GM21360 (cell line): ENCODE measurements around the gene RORC.

Source experiments
- ATAC-seq: cut with Tn5 transposase; IDR thresholded peaks from one replicate; pipeline ENCODE4 v1.9.1; 2021; ENCODE audit warnings: mild to moderate bottlenecking, moderate library complexity; ENCODE audit not compliant: unreplicated experiment

Gene RORC

GRCh38 chr1:151849126-151849525, 17.5 kb upstream of the RORC start:
- no peak for ATAC-seq

- no peak for ATAC-seq
Measured at GRCh38 chr1:151847867-151848596, 16.4 kb upstream of the RORC start.

DNA sequence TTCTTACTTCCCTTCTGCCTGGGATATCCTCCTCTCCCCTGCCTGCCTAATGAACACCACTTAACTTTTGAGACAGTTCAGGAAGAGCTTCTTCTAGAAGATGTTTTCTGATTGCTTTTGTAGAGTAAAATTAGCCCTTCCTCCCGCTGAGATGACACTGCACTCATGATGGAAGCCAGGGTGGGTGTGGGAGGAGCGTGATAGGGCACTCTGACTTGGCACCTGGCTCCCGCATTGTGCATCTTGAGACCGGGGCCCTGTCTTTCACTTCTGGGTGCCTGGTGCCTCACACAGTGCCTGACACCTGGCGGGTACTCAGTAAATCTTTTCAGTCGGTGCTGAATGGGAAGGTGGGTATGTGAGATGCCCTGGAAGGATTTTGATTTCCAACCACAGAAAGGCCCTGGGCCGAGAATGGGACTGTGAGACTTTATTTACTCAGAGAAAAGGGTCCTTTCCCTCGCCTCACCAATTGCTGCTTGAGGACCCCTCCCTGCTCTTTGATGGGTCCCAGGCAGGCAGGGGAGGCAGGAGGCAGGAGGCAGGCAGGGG, 15.2 kb upstream of the RORC start:
- no peak for ATAC-seq

DNA sequence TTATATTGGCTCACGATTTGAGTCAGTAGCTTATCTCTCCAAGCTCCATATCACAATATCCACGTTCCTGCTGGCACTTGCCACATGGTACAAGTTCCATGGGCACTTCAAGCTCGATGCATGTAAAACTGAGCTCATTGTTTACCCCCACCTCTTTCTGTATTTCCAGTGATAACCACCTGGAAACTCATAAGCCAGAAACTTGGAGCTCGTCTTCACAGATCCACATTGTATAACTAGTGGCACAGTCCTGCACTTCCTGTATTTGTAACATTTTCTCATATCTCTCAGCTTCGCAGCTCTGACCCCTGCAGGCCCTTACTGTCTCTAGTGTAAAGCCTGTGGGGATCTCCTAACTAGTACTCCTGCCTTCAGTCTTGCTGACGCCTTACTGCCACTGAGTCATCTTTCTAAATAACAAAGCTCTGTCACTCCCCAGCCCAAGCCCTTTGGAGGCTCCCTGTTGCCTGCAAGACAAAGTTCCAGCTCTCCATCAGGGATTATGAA, 14.5 kb upstream of the RORC start:
- ATAC-seq, result no peak

GRCh38 chr1:151843398-151843797, 11.8 kb upstream of the RORC start:
- ATAC-seq, result no peak

DNA sequence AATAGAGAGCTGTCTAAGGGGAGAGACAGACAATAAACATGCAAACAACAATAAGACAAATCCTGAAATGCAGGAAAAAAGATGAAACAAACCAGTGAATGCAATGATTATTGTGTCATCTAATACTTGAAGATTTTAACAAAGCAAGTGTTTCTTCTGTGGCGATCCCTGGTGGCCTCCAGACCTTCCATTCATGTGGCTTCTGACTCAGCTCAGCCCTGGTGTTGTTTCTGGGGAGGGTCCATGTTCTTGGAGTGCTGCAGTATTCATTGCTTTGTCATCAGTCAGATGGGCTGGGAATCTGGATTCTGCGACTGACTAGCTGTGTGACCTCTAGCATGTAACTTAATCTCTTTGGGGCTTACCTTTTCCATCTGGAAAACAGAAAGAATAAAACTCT, 9.5 kb upstream of the RORC start:
- no peak for ATAC-seq

GRCh38 chr1:151840421-151840820, 8.8 kb upstream of the RORC start:
- no peak for ATAC-seq

DNA sequence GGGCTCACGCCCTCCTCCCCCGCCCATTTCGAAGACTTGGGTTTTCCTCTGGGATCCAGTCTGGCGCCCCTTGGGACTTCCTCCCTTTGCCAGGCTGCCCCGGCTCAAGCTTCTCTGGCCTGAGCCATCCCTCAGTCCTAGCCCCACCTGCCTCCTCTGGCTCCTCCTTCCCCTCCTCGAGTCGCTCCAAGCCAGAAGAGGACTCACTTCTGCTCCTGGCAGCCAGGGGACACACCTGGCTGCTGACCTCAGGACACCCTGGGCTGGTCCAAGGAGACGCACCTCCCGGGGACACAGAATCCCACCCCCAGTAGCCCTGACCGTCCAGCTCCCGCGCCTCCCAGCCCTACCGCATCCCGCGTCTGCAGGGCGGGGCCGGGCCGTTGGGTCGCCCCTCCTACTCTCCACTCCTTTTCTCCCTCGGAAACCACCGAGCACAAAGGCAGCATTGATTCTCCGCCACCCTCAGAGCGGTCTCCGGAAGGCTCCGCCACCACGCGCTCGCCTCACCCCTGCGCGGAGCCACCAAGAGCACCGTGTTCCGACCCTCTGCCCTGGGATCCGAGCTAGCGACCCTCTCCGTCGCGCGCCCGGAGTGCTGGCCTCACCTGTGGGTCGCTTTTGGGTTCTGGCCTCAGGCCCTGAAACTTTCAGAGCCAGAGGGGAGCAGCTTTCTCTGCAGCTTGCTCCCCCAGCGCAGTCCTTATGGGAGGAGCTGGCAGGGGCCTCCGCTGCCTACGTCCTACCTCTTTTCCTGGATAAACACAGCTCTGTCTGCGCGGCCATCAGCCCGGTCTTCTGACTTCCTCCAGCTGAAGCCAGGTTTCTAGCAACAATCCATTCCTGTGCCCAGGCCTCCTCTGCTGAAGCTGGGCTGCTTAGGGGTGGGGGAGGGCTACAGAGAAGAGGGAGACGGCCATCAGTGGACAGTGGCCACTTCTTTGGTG, 8.1 kb upstream of the RORC start, which contains the start of gene C2CD4D:
Gene C2CD4D (minus strand): TSS at position 364 of the 947 bp plus-strand sequence. CDS start 831 bp downstream, outside the sequence.
- peak; percentile 44 for ATAC-seq

DNA sequence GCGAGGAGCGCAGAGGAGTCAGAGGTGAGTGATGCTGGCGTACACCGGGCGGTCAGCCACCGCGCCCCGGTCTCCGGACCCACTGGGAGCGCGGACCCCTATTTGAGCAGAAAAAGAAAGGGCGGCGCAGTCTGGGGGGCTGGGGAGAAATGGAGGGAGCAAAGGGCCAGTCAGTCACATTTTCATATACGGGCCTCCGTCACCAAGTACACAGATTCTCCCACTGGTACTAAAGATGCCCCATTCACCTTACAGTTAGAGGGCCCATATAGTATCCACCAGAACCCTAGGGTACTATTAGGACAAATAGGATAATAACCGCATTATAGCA, 7.4 kb upstream of the RORC start:
- no peak for ATAC-seq

GRCh38 chr1:151838222-151839081, 6.8 kb upstream of the RORC start:
- ATAC-seq, result no peak

DNA sequence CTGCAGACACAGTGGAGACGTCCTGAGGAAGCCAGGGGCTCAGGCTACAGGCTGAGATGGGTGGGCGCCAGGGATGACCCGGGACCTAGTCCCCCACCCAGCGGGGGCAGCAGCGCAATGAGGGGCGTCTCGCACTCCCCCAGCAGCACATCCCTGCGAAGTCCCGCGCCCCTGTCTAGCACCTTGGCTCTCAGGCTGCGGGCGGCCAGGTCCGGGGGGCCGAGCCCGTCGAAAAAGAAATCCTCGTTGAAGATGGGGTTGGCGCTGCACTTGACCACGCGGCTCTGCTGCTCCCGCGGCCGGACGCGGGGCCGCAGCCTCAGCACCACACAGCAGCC, 6.3 kb upstream of the RORC start:
- no peak for ATAC-seq

DNA sequence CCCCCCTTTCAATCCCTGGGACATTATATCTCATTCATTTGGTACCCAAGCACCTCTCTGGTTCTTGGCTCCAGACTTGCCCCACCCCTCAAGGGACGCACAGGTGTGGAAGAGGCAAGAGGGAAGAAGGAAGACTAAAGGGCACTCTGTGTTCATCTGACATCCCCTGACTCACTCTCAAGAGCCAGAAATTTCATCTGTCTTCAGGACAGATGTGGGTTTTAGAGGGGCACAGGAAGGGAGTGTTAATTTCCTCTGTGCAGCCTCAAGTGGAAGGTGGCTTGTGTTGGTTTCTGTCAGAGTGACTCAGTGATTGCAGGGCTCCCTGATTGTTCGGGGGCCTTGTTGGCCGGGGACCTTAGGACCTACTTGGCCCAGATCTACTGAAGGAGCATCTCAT, 5.6 kb upstream of the RORC start:
- no peak for ATAC-seq

- no peak for ATAC-seq
Measured at GRCh38 chr1:151835596-151835995, 4.0 kb upstream of the RORC start.

DNA sequence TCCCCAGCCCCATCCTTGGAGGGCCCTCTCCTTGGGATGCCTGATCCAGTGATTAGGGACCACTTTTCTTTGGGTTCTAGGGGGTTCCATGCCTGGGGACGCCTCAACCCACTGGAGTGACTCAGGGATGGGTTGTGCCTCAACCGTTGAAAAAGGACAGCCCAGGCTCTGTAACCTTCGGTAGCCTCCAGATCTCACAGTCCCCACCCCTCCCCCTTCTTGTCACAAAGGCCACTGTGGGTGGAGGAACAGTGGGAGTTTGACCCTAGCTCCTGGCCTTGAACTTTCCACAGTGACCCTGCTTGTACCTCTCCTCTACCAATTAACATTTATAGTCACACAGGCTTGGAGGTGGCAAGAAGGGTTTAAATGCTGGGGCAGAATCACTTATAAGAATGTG, 2.6 kb upstream of the RORC start:
- no peak for ATAC-seq

- no peak for ATAC-seq
Measured at GRCh38 chr1:151833172-151833900, 1.7 kb upstream of the RORC start.

- no peak for ATAC-seq
Measured at GRCh38 chr1:151832318-151832980, 847 bp upstream of the RORC start.

DNA sequence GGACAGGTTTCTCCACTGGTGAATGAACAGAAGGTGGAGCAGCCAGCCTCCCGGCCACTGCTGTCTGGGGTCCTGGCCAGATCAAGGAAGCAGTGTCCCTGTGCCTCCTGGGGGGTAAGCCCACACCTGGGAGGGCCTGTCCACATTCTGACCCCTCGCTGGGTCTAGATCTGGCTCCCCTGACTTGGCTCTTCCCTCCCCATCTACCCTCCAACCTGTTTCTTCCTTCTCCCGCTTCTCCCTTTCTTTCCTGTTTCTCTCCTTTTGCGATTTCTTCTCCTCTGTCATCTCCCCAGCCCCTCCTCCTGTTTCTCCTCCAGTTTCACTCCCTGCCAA, 378 bp downstream of the RORC start:
- ATAC-seq, result no peak

DNA sequence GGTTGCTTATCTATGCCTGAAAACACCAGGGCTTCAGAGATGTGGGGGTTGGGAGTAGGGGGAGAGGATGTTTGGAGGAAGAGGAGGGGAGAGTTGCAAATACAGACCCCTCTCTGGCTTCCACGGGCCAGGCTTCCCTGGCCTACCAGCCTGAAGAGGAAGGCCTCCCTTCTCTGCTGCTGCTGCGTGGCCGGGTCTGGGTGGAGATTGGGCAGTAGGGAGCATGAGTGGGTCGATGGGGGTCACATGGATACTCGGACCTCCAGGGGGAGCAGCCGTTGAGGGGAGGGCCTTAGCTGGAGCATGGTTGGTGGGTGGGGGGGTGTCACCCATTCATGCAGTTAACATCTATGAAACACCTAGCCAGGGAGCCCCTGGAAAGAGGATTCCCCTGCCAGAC, 1.5 kb downstream of the RORC start:
- ATAC-seq, result no peak

- no peak for ATAC-seq
Measured at GRCh38 chr1:151829352-151830046, 2.1 kb downstream of the RORC start.
